A673 (cell line): ENCODE measurements around the gene NOC4L.

Experiments
- EZH2 ChIP-seq: fragments of 200-600 bp; sonication (generic); IDR thresholded peaks from 2 replicates; pipeline ENCODE4 v1.6.1; 2017; ENCODE audit warnings: borderline replicate concordance, low read depth, mild to moderate bottlenecking, mixed read lengths, antibody characterized with exemption, low read length; ENCODE audit not compliant: poor library complexity, severe bottlenecking
- TF ChIP-seq, protein P1 (sequence below): fragments of 300-800, 200-600 bp; sonication (generic); conservative IDR thresholded peaks from 2 replicates; pipeline ENCODE4 v1.5.1; 2017; ENCODE audit warnings: low read depth, mild to moderate bottlenecking, antibody characterized with exemption, low read length, moderate library complexity, mixed read lengths

GRCh38 chr12:132176920-132177551 lies 32.8 kb downstream of the NOC4L start:
- TF ChIP-seq, protein P1, sequence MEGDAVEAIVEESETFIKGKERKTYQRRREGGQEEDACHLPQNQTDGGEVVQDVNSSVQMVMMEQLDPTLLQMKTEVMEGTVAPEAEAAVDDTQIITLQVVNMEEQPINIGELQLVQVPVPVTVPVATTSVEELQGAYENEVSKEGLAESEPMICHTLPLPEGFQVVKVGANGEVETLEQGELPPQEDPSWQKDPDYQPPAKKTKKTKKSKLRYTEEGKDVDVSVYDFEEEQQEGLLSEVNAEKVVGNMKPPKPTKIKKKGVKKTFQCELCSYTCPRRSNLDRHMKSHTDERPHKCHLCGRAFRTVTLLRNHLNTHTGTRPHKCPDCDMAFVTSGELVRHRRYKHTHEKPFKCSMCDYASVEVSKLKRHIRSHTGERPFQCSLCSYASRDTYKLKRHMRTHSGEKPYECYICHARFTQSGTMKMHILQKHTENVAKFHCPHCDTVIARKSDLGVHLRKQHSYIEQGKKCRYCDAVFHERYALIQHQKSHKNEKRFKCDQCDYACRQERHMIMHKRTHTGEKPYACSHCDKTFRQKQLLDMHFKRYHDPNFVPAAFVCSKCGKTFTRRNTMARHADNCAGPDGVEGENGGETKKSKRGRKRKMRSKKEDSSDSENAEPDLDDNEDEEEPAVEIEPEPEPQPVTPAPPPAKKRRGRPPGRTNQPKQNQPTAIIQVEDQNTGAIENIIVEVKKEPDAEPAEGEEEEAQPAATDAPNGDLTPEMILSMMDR = no peak
- TF ChIP-seq EZH2 = no peak
